ENCODE data around the gene CD164.

DNA sequence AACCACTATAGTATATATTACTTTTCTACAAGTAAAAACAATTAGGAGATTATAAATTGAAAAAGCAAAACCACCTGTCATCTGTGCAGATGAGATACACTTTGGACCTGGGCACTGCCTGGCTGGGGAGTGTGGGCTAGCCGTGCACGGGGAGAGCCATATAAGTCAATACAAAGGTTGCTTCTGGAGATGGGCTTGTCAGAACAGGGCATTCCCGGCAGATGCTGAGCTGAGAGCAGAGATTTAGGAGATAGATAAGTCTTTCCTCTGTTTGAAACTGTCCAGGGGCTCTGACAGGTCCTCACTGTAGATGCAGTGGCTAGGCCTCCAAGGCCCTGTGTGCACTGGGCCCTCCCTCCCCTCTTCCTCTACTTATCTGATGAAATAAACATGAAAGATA lies 34.5 kb downstream of the CD164 start:
- TF ChIP-seq POLR2AphosphoS5 (IDR thresholded peaks at IDR 0.05; ENCODE audit: low read depth, low read length) (no peak), POLR2A (IDR thresholded peaks at IDR 0.05; ENCODE audit: low read depth, low read length) (no peak), TAF1 (IDR thresholded peaks at IDR 0.05; ENCODE audit: borderline replicate concordance, low read depth, low read length) (no peak)

Measured in GM12892 (cell line).